ENCODE measurements around the gene CSPG4. TPM values are rescaled to one million over a fixed set of nuclear protein-coding genes. Genes with fewer than 3 reads are reported as not detected.
"Not testable (repeated sequence)": the region's sequence is repeated elsewhere in the genome, so short reads cannot be mapped to it uniquely, and the experiment has no call there.

The CSPG4 gene
- total RNA-seq, 1 donor from 2014 or later, result 0.07 TPM

DNA sequence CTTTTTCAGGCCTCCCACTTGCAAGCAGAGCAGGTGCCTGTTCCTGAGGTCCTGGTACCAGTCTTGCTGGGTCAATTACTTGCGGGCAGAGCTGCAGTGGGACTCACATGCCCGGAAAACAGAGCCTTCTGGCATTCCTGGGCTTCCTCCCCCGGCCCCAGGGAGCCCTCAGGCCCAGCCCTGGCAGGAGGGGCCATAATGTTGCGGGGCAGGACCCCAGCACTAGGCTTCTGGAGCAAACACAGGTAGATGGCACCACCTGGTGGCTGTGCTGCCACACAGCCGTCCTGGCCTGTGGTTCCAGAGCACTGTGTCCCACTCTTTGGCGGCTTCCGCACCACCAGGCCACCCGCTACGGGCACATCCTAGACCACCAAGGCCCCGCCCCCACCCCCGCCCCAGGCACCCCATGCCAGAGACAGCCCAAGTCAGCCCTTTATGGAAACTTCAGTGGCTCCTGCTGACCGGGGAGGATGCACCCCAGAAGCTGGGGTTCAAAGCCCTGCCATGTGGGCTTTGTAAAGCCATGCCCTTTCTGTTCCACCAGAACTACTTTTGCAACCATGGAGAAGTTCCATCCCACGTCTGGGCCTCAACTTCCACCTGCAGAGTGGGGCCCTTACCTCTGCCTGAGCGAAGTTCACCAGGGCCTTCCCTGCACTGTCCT lies 28.9 kb downstream of the CSPG4 start:
- Histone ChIP-seq H3K4me1 (peaks cover 13% of the 10 kb centered on the region), H3K4me2 (peak overlapping the region; percentile 48), H2AFZ (replicated peaks) (peak overlapping the region; percentile 57)
- H3K4me3 Mint-ChIP-seq; H3K9ac ChIP-seq; H4K20me1 ChIP-seq (ENCODE audit: low read depth); H3K4me3 ChIP-seq; H3F3A ChIP-seq (ENCODE audit: low read depth); H3K79me2 ChIP-seq (ENCODE audit: low read depth); H3K27me3 ChIP-seq; H3K9me3 Mint-ChIP-seq; H3K36me3 Mint-ChIP-seq; H3K36me3 ChIP-seq; H3K27ac ChIP-seq; H3K27ac Mint-ChIP-seq; H3K9me3 ChIP-seq (ENCODE audit: low read depth): not testable (repeated sequence)
- Mint-ChIP-seq H3K4me1 (peaks cover 20% of the 10 kb centered on the region), H3K27me3 (ENCODE audit: insufficient read depth, low read depth) (peaks cover 11% of the 10 kb centered on the region)
- peak; percentile 91 for DNase-seq (ENCODE audit: low spot score)
- peak; percentile 84 for TF ChIP-seq CTCF (IDR thresholded peaks at IDR 0.05)

- Mint-ChIP-seq H3K4me1 (peaks cover 26% of the 10 kb centered on the region), H3K27ac (peak overlapping the region; percentile 66), H3K27me3 (ENCODE audit: insufficient read depth, low read depth) (peaks cover 13% of the 10 kb centered on the region), H3K36me3 (no peaks in the 10 kb centered on the region), H3K4me3 (no peak overlapping the region), H3K9me3 (no peaks in the 10 kb centered on the region)
- Histone ChIP-seq H3K9me3 (ENCODE audit: low read depth) (no peaks in the 10 kb centered on the region), H3K79me2 (ENCODE audit: low read depth) (no peaks in the 10 kb centered on the region), H2AFZ (replicated peaks) (no peak overlapping the region), H3F3A (ENCODE audit: low read depth) (peaks cover 8% of the 10 kb centered on the region), H3K4me2 (no peak overlapping the region), H3K27me3 (no peaks in the 10 kb centered on the region), H4K20me1 (ENCODE audit: low read depth) (no peaks in the 10 kb centered on the region), H3K27ac (no peak overlapping the region), H3K9ac (no peak overlapping the region), H3K36me3 (no peaks in the 10 kb centered on the region), H3K4me3 (no peak overlapping the region), H3K4me1 (peaks cover 19% of the 10 kb centered on the region)
- TF ChIP-seq CTCF (IDR thresholded peaks at IDR 0.05), result no peak
- no peak for TF ChIP-seq EZH2 (IDR thresholded peaks at IDR 0.05)
- TF ChIP-seq EZH2phosphoT487 (IDR thresholded peaks at IDR 0.05), result no peak
- no peak for DNase-seq (ENCODE audit: low spot score)
Measured at GRCh38 chr15:75682181-75683135, 30.2 kb downstream of the CSPG4 start.

DNA sequence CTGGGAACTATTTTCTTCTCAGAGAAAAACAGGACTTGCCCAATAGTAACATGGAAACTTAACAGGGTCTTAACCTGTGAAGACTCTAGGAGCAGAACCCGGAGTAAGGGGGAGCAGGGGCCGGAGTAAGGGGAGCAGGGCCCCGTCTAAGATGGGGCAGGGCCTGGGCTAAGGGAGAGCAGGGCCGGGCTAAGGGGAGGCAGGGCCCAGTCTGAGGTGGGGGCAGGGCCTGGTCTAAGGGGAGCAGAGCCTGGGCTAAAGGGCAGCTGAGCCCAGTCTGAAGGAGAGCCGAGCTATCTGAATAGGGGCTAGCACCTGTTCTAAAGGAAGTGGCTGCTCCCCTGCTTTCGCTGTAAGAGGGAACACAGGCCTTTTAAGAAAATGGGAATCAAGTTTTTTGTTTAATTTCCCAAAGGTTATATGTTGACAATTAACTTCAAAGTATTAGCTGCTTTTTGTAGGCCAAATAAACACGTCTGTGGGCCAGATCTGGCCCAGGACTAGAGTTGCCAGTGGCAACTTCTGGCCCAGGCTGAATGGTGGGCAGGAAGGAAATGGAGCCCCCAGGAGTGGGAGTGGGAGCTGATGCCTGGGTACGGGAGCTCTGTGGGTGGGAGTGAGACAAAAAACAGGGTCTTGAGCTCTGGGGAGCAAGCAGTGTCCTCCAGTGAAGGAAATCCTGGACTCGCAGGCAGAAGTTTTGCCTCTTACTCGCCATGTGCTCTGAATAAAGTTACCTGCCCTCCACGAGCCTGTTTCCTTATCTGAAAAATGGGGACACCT lies 32.5 kb downstream of the CSPG4 start:
- Histone ChIP-seq H3K4me2 (peak overlapping the region; percentile 18), H3K9me3 (ENCODE audit: low read depth) (no peaks in the 10 kb centered on the region), H2AFZ (replicated peaks) (no peak overlapping the region), H3K27ac (no peak overlapping the region), H3F3A (ENCODE audit: low read depth) (peaks cover 8% of the 10 kb centered on the region), H4K20me1 (ENCODE audit: low read depth) (no peaks in the 10 kb centered on the region), H3K4me3 (no peak overlapping the region), H3K27me3 (no peaks in the 10 kb centered on the region), H3K4me1 (peaks cover 22% of the 10 kb centered on the region), H3K79me2 (ENCODE audit: low read depth) (no peaks in the 10 kb centered on the region), H3K36me3 (no peaks in the 10 kb centered on the region), H3K9ac (no peak overlapping the region)
- Mint-ChIP-seq H3K4me1 (peaks cover 26% of the 10 kb centered on the region), H3K9me3 (no peaks in the 10 kb centered on the region), H3K27ac (peak overlapping the region; percentile 50), H3K4me3 (no peak overlapping the region), H3K36me3 (no peaks in the 10 kb centered on the region), H3K27me3 (ENCODE audit: insufficient read depth, low read depth) (peaks cover 13% of the 10 kb centered on the region)
- TF ChIP-seq EZH2phosphoT487 (IDR thresholded peaks at IDR 0.05) (no peak), CTCF (IDR thresholded peaks at IDR 0.05) (no peak), EZH2 (IDR thresholded peaks at IDR 0.05) (no peak)
- DNase-seq (ENCODE audit: low spot score), result peak; percentile 54

DNA sequence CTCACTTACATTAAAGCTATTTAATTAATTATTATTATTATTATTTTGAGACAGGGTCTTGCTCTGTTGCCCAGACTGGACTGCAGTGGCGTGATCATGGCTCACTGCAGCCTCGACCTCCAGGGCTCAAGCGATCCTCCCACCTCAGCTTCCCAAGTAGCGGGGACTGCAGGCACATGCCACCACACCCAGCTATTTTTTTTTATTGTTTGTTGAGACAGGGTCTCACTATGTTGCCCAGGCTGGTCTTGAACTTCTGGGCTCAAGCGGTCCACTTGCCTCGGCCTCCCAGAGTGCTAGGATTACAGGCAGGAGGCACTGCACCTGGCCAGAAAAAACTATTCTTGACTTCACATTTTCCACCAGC lies 34.3 kb downstream of the CSPG4 start:
- H3K27me3 ChIP-seq; H3K4me2 ChIP-seq; H3K27ac ChIP-seq; H3K27me3 Mint-ChIP-seq (ENCODE audit: insufficient read depth, low read depth); H3K79me2 ChIP-seq (ENCODE audit: low read depth); H4K20me1 ChIP-seq (ENCODE audit: low read depth); H3K4me3 Mint-ChIP-seq; H3K9me3 Mint-ChIP-seq; H2AFZ ChIP-seq (replicated peaks); H3K9ac ChIP-seq; DNase-seq (ENCODE audit: low spot score); H3K36me3 Mint-ChIP-seq; H3F3A ChIP-seq (ENCODE audit: low read depth); H3K4me3 ChIP-seq; H3K9me3 ChIP-seq (ENCODE audit: low read depth); H3K36me3 ChIP-seq: not testable (repeated sequence)
- H3K27ac Mint-ChIP-seq, result peak overlapping the region; percentile 72
- peaks cover 22% of the 10 kb centered on the region for H3K4me1 Mint-ChIP-seq
- peaks cover 24% of the 10 kb centered on the region for H3K4me1 ChIP-seq
